Stimulated activated CD4-positive, alpha-beta T cell treated with anti-CD3 and anti-CD28 coated beads, Interleukin-12 subunit alpha, Interleukin-12 subunit beta, amount 100 ng/mL, for 48 hours (primary cell): ENCODE measurements around the gene KCND2.
"Not testable (repeated sequence)": the region's sequence is repeated elsewhere in the genome, so short reads cannot be mapped to it uniquely, and the experiment has no call there.

Experiments
- DNase-seq, 3 donors: peaks; one replicate each; pipeline ENCODE4 v3.0.0-alpha.2; 2020; ENCODE audit warnings: low read depth in 2 of 3, low spot score in 1 of 3

Gene KCND2

GRCh38 chr7:120735791-120736190 lies 462.8 kb downstream of the KCND2 start:
- no peak for DNase-seq

GRCh38 chr7:120738816-120739215 lies 465.8 kb downstream of the KCND2 start:
- DNase-seq: no peak

- DNase-seq: no peak
These were observed 467.4 kb downstream of the KCND2 start for GRCh38 chr7:120740348-120740747.

- no peak for DNase-seq
These were observed 468.5 kb downstream of the KCND2 start for GRCh38 chr7:120741371-120742042.

- no peak for DNase-seq
These were observed 469.4 kb downstream of the KCND2 start for GRCh38 chr7:120742372-120742771.

- no peak for DNase-seq
These were observed 470.2 kb downstream of the KCND2 start for GRCh38 chr7:120743128-120743527.

DNA sequence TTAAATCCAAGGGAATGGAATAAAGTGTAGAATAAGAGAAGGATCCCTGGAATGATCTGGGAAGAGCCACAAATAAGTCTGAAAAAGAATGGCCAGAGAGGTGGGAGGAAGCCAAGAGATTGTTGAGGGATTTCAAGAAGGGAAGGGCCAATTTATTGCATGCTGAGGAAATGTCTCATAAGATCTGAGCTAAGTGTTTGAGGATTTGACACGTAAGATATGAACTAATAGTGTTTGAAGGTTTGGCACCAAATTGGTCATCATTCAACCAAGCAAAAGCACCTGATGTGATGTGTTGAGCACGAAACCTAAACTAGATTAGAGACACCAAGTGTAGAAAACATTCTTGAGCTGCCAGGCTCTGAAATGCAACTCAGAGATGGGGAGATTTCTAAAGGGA lies 487.1 kb downstream of the KCND2 start:
- no peak for DNase-seq

DNA sequence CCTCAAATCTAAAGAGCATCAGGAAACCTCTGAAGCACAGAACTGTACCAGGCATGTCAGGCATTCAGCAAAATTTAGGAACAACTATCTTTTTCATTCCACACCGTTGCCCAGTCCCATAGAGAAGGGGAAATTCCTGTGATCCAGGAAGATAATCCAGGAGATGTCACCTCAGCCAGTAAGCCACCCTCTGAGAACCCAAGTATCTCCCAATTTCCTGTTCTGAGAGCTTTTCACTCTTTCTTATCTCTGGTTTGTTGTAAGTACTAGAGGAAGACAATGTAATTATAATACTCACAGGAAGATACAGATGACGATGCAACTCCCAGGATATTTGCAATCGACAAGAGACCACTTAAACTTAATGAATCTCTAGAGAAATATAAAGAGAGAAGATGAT lies 487.9 kb downstream of the KCND2 start:
- no peak for DNase-seq

DNA sequence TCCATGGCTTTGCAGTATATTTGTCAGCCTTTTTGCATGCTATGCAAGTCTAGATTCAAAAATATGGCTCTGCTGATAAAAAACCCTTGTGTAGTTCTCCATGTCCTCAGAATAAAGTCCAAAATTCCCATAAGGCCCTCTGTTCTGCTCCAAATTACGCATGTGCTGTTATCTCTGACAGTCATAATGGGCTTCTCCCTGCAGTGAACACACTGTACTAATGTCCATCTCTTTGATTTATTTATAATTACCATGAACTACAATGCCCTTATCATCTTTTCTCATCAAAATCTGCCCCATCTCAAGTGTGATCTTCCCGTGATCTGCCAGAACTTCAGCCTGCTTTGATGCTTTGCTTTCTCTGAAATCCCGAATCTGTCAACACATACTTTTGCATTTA lies 497.2 kb downstream of the KCND2 start:
- no peak for DNase-seq

DNA sequence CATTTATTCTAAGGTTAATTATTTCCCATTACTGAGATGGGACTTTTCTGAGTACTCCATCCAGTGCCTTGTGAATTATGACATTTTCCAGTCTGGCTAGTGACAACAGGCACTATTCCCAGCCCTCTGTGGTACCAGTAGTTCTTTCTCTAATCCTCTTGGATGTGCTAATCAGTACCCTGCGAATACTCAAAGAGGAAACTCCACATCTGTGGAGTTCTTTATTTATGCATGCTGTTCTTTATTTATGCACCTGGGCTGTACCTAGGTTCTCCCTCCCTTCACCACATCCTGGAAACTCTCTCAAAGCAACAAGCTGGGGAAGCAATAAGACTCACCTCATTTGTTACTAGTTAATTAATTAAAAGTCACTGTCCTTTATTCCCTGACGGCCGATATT lies 501.5 kb downstream of the KCND2 start:
- no peak for DNase-seq

GRCh38 chr7:120775755-120776154 lies 502.8 kb downstream of the KCND2 start:
- no peak for DNase-seq

- not testable (repeated sequence) for DNase-seq
These were observed 506.1 kb downstream of the KCND2 start for GRCh38 chr7:120779078-120779477.

GRCh38 chr7:120780451-120780850 lies 507.5 kb downstream of the KCND2 start:
- DNase-seq: not testable (repeated sequence)

DNA sequence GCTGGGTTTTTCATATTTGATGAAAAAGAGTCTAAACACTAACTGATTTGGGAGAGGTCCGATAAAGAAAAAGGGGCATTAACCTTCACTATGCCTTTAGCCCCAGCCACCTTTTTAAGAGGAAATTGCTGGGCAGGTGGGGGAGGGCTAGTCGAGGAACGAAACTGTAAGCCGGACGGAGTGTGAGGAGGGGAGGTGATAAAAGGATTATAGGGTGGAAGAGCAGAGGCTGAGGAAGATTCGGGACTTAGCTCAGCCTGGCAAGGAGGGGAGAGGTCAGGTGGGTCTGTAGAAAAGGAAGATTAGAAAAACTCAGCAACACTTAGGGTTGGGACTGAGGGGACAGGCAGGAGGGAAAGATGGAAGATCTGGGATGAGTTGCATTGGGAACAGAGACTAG lies 508.0 kb downstream of the KCND2 start:
- DNase-seq: no peak

GRCh38 chr7:120781924-120782323 lies 508.9 kb downstream of the KCND2 start:
- DNase-seq: not testable (repeated sequence)

DNA sequence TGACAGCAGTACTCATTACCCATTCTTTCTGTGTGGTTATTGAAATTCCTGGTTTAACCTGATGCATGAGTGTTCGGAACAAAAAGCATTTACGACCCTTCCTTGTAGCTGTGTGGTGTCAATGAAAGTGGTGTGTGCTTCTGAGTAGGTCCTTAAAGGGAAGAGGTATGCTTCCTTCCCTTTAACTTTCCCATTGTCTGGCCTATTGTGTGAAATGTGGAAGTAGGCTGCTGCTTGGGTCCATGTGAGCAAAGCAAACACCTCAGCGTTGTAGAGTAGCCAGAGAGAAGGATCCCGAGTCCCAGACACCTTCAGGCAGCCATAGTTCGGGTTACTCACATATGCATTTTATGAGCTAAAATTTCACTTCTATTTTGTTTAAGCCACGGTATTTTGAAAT lies 510.3 kb downstream of the KCND2 start:
- no peak for DNase-seq

DNA sequence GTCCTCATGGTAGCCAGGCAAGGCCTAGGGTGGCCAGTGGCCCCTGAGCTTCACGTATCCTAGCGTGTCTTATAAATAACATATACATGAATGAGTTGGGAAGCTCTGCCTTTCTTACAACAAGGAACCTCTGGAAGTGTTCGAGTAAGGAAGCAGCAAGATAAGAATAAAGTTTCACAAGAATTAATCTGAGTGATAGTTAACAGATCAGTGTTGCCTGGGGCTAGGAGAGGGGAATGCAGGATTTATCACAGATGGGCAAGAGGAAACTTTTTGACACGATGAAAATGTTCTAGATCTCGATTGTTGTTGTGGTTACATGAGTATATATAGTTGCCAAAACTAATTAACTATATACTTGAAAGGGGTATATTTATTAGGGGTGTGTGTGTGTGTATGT lies 510.7 kb downstream of the KCND2 start:
- no peak for DNase-seq

DNA sequence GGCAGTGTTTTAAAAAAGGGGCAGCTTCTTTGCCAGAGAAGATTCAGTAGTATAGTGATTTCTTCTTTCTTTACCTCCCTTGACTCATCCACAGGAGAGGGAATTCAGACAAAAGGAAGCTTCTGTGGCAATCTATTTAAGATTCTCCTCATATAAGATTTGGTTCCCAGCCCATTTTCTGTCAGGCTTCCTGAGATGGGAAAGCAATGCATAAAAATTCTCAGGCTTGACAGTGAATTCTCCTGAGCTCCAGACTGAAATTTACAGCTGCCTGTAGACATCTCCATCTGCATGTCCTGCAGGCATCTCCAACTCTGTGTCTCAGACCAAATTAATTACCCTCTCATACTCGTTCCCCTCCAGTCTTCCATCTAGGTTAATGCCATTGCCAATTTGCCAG lies 512.1 kb downstream of the KCND2 start:
- no peak for DNase-seq

- DNase-seq: peak; percentile 38 to 59 (median 44)
These were observed 519.3 kb downstream of the KCND2 start for GRCh38 chr7:120792091-120792860.

DNA sequence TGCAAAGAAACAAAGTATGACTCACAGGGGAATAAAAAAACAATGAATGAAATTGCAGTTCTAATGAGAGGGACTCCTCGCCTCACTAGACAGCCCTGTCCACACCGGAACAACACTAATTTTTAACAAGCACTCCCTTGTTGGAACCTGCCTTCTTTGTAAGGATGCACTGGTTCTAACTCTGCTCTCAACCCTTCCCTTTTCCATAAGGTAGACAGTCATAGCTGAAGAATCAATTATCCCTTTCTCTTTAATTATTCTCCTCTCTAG lies 519.8 kb downstream of the KCND2 start:
- DNase-seq: no peak

DNA sequence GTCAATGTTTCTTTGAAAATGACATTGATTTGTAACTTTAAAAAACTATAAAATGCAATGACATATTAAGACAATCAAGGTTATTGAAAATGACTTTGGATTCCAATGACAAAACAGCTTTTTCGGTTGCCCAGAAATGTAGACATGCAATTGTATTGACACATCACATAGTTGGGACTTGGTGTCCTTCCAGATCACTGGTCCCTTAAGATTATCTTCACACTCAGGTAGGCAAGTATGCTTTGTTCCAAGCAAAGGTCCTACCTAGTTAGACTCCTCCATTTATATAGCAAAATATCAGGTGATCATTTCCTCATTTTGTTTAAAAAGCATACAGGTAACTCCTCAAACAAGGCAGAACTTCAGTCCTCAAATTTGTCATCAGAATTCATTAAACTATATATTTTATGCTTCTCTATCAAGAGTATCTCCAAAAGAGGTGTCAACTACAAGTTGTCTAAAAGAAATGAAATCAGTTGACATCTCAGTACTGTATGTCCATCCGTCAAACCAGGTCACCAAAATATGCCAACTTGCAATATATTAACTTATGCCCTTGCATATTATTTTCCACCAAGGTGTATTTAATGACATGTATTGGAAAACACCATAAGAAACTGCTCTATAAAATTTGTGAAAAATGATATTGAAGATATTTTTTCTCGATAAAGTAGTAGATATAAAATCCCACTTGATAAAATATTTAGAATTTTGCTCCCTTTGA lies 520.4 kb downstream of the KCND2 start:
- no peak for DNase-seq

GRCh38 chr7:120794106-120794729 lies 521.2 kb downstream of the KCND2 start:
- no peak for DNase-seq
